ENCODE measurements around the gene CATSPER1. TPM values are rescaled to one million over a fixed set of nuclear protein-coding genes. Genes with fewer than 3 reads are reported as not detected.

Gene CATSPER1
- total RNA-seq, 2 donors from 2014 or later: 0.26 TPM; not detected in 1

GRCh38 chr11:66056501-66056900 lies 30.2 kb upstream of the CATSPER1 start:
- intact Hi-C loops (cut with DNase I): no loop called here
- DNase-seq (no peak), ATAC-seq (no peak)

GRCh38 chr11:66055021-66055420 lies 28.7 kb upstream of the CATSPER1 start:
- ATAC-seq: no peak
- DNase-seq: no peak
- intact Hi-C loops (cut with DNase I): no loop called here

- DNase-seq (no peak), ATAC-seq (no peak)
- intact Hi-C loops (cut with DNase I): no loop called here
Measured at GRCh38 chr11:66052664-66052982, 26.3 kb upstream of the CATSPER1 start.

GRCh38 chr11:66051766-66052663 lies 25.7 kb upstream of the CATSPER1 start, which contains the start of gene SF3B2:
TSS of gene SF3B2 (plus strand) at chr11:66052364. CDS start at chr11:66052385, 21 bp downstream.
- intact Hi-C loops (cut with DNase I): no loop called here
- DNase-seq: peak; percentile 99
- peak; percentile 96 to 98 for ATAC-seq

- intact Hi-C loops (cut with DNase I): no loop called here
- no peak for ATAC-seq
Measured at GRCh38 chr11:66051371-66051765, 25.1 kb upstream of the CATSPER1 start.

GRCh38 chr11:66050581-66051231 lies 24.4 kb upstream of the CATSPER1 start:
- ATAC-seq: no peak
- intact Hi-C loops (cut with DNase I): no loop called here
- DNase-seq: no peak

More at GRCh38 chr11:66051371-66051765, 25.1 kb upstream of the CATSPER1 start:
- no peak for DNase-seq

GRCh38 chr11:66048547-66049323 lies 22.5 kb upstream of the CATSPER1 start, which contains the start of gene GAL3ST3:
TSS of gene GAL3ST3 (minus strand) at chr11:66049161. CDS start at chr11:66045415, 3,746 bp downstream.
- DNase-seq (no peak), ATAC-seq (no peak)
- intact Hi-C loops (cut with DNase I): no loop called here

GRCh38 chr11:66047541-66048365 lies 21.5 kb upstream of the CATSPER1 start:
- no peak for DNase-seq
- intact Hi-C loops (cut with DNase I): no loop called here
- ATAC-seq: peak in 1 of 2 donors; percentile 21

GRCh38 chr11:66046901-66047300 lies 20.6 kb upstream of the CATSPER1 start:
- intact Hi-C loops (cut with DNase I): no loop called here
- ATAC-seq (no peak), DNase-seq (no peak)

GRCh38 chr11:66045177-66045639 lies 18.9 kb upstream of the CATSPER1 start:
- DNase-seq: peak; percentile 76
- peak; percentile 69 to 72 for ATAC-seq
- intact Hi-C loops (cut with DNase I): no loop called here

GRCh38 chr11:66044757-66045156 lies 18.5 kb upstream of the CATSPER1 start:
- DNase-seq: no peak
- no peak for ATAC-seq
- intact Hi-C loops (cut with DNase I): no loop called here

GRCh38 chr11:66042996-66043906 lies 17.0 kb upstream of the CATSPER1 start:
- ATAC-seq (no peak), DNase-seq (no peak)
- intact Hi-C loops (cut with DNase I): no loop called here

- intact Hi-C loops (cut with DNase I): no loop called here
- no peak for DNase-seq
- ATAC-seq: no peak
Measured at GRCh38 chr11:66042227-66042995, 16.1 kb upstream of the CATSPER1 start.

- DNase-seq (no peak), ATAC-seq (no peak)
- intact Hi-C loops (cut with DNase I): no loop called here
Measured at GRCh38 chr11:66039765-66040164, 13.5 kb upstream of the CATSPER1 start.

GRCh38 chr11:66037327-66037726 lies 11.0 kb upstream of the CATSPER1 start:
- intact Hi-C loops (cut with DNase I): no loop called here
- ATAC-seq (no peak), DNase-seq (no peak)

- no peak for ATAC-seq
- DNase-seq: no peak
- intact Hi-C loops (cut with DNase I): no loop called here
Measured at GRCh38 chr11:66036334-66036710, 10.0 kb upstream of the CATSPER1 start.

Data from left cardiac atrium (tissue), 4 donors.